Lower leg skin (tissue), 3 donors: Measurements from ENCODE around the gene PTCHD1.

Experiments used
- CTCF ChIP-seq, 3 donors: fragments of 450-650 bp; IDR thresholded peaks; one replicate each; pipeline ENCODE4 v1.5.1; 2016; ENCODE audit warnings: antibody characterized with exemption in 3 of 3, mild to moderate bottlenecking in 3 of 3, moderate library complexity in 2 of 3
- POLR2A ChIP-seq, 2 donors: fragments of 450-650 bp; IDR thresholded peaks; one replicate each; pipeline ENCODE4 v1.6.1; 2016 to 2017; ENCODE audit warnings: antibody characterized with exemption in 2 of 2, mild to moderate bottlenecking in 1 of 2, moderate library complexity in 1 of 2

GRCh38 chrX:23380581-23380980, 45.9 kb downstream of the PTCHD1 start:
- TF ChIP-seq POLR2A (IDR thresholded peaks at IDR 0.05) (no peak), CTCF (IDR thresholded peaks at IDR 0.05) (no peak)
